Hepatocyte (in vitro differentiated cells): ENCODE results near the gene LPAR1. TPM values are rescaled to one million over a fixed set of nuclear protein-coding genes. Genes with fewer than 3 reads are reported as not detected.
A peak's percentile ranks its signal among the peaks of the same experiment; 100 is the strongest.

ENCODE experiments used
- DNase-seq: peaks from one replicate; pipeline ENCODE4 v3.0.0-alpha.2; 2016; ENCODE audit warnings: low spot score
- H2AFZ ChIP-seq: fragments of 200-600 bp; sonication (generic); 2 replicates; pipeline ENCODE4 v1.6.0; 2016; ENCODE audit warnings: antibody characterized with exemption, mild to moderate bottlenecking
- H3K27ac ChIP-seq: fragments of 200-600 bp; sonication (generic); 2 replicates; pipeline ENCODE4 v1.5.1; 2016; ENCODE audit warnings: mild to moderate bottlenecking
- H3K27me3 ChIP-seq: fragments of 200-600 bp; sonication (generic); 2 replicates; pipeline ENCODE4 v1.6.1; 2016
- H3K36me3 ChIP-seq: fragments of 200-600 bp; sonication (generic); replicated peaks from 2 replicates; pipeline ENCODE4 v1.5.1; 2016; ENCODE audit warnings: low read depth; ENCODE audit not compliant: insufficient read depth
- H3K4me1 ChIP-seq: fragments of 200-600 bp; sonication (generic); 2 replicates; pipeline ENCODE4 v1.5.1; 2016; ENCODE audit warnings: mild to moderate bottlenecking, moderate library complexity; ENCODE audit not compliant: insufficient read depth
- H3K4me2 ChIP-seq: fragments of 200-600 bp; sonication (generic); 2 replicates; pipeline ENCODE4 v1.6.0; 2016
- H3K4me3 ChIP-seq: fragments of 200-600 bp; sonication (generic); 2 replicates; pipeline ENCODE4 v1.5.1; 2016; ENCODE audit warnings: mild to moderate bottlenecking
- H3K79me2 ChIP-seq: fragments of 200-600 bp; sonication (generic); 2 replicates; pipeline ENCODE4 v1.6.0; 2017; ENCODE audit warnings: mild to moderate bottlenecking
- H3K9me2 ChIP-seq: fragments of 200-600 bp; sonication (generic); replicated peaks from 2 replicates; pipeline ENCODE4 v1.6.0; 2017; ENCODE audit warnings: mild to moderate bottlenecking; ENCODE audit not compliant: insufficient read depth
- H3K9me3 ChIP-seq: fragments of 200-600 bp; sonication (generic); 2 replicates; pipeline ENCODE4 v1.5.1; 2016; ENCODE audit warnings: low read depth, mild to moderate bottlenecking
- H4K20me1 ChIP-seq: fragments of 200-600 bp; sonication (generic); 2 replicates; pipeline ENCODE4 v1.6.0; 2016; ENCODE audit warnings: mild to moderate bottlenecking; ENCODE audit not compliant: insufficient read depth, poor library complexity, severe bottlenecking
- EZH2 ChIP-seq: fragments of 200-600 bp; sonication (generic); IDR thresholded peaks from 2 replicates; pipeline ENCODE4 v1.6.1; 2016; ENCODE audit warnings: antibody characterized with exemption, mild to moderate bottlenecking, borderline replicate concordance
- EZH2phosphoT487 ChIP-seq: fragments of 200-600 bp; sonication (generic); IDR thresholded peaks from one replicate; pipeline ENCODE4 v1.6.1; 2018; ENCODE audit warnings: antibody characterized with exemption, mild to moderate bottlenecking, low read depth, moderate library complexity; ENCODE audit not compliant: unreplicated experiment, severe bottlenecking
- WGBS: methylation state at CpG from one replicate; pipeline ENCODE4 v1.1.6; 2016; ENCODE audit warnings: low lambda C conversion rate; ENCODE audit errors: missing lambda C conversion rate; 5-methylcytosine and 5-hydroxymethylcytosine counted together
- polyA plus RNA-seq: library from polyadenylated mRNA; unstranded; fragments of >200 nt; fragmentation: Nextera tagmentation; extraction: Ambion mirVana; gene quantifications from 2 replicates; pipeline ENCODE4 v1.2.1, GENCODE V29; 2016
- total RNA-seq: library from RNA; depleted of rRNA; stranded (reverse); fragments of >200 nt; gene quantifications from 2 replicates; pipeline ENCODE4 v1.2.3, GENCODE V29; 2014
- TF ChIP-seq, protein P1 (sequence below): fragments of 200-600 bp; sonication (generic); IDR thresholded peaks from 2 replicates; pipeline ENCODE4 v1.5.1; 2016; ENCODE audit warnings: antibody characterized with exemption, mild to moderate bottlenecking; ENCODE audit not compliant: poor library complexity

The LPAR1 gene
- total and polyA plus RNA-seq, 2 experiments from 2014 or later: 20.2 to 36.8 TPM

DNA sequence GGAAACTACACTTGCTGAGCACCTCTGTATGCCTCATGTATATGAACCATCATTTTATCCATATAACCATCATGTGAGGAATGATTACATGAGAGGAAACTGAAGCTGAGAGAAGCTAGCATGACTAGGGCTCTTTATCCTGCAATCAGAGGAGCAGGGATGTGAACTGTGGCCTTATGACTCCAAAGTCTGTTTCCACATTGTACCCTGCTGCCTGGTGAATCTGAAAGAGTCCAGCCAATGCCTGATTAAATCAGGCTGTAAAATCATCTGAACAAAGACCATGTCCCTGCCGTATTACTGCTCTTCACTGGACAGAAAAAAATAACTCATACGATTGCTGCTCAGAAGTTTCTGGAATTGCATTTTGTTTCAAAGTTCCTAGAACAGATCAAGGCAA lies 67.0 kb downstream of the LPAR1 start:
- Histone ChIP-seq H4K20me1 (no peaks in the 10 kb centered on the region), H3K9me2 (no peaks in the 10 kb centered on the region), H3K27me3 (no peaks in the 10 kb centered on the region), H3K79me2 (peaks cover 19% of the 10 kb centered on the region), H3K4me3 (no peak overlapping the region), H3K4me2 (peak overlapping the region; percentile 2), H3K27ac (peak overlapping the region; percentile 66), H3K9me3 (no peaks in the 10 kb centered on the region), H3K36me3 (no peaks in the 10 kb centered on the region), H2AFZ (no peak overlapping the region), H3K4me1 (peaks cover 11% of the 10 kb centered on the region)
- TF ChIP-seq EZH2 (no peak), EZH2phosphoT487 (no peak)
- TF ChIP-seq, protein P1, sequence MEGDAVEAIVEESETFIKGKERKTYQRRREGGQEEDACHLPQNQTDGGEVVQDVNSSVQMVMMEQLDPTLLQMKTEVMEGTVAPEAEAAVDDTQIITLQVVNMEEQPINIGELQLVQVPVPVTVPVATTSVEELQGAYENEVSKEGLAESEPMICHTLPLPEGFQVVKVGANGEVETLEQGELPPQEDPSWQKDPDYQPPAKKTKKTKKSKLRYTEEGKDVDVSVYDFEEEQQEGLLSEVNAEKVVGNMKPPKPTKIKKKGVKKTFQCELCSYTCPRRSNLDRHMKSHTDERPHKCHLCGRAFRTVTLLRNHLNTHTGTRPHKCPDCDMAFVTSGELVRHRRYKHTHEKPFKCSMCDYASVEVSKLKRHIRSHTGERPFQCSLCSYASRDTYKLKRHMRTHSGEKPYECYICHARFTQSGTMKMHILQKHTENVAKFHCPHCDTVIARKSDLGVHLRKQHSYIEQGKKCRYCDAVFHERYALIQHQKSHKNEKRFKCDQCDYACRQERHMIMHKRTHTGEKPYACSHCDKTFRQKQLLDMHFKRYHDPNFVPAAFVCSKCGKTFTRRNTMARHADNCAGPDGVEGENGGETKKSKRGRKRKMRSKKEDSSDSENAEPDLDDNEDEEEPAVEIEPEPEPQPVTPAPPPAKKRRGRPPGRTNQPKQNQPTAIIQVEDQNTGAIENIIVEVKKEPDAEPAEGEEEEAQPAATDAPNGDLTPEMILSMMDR: no peak
- WGBS: 59% methylated on average over 2 of the region's 2 CpGs
- peak; percentile 44 for DNase-seq

- 54% methylated on average over 4 of the region's 4 CpGs for WGBS
- peak; percentile 54 for DNase-seq
- Histone ChIP-seq H3K9me2 (no peaks in the 10 kb centered on the region), H3K9me3 (no peaks in the 10 kb centered on the region), H3K79me2 (peaks cover 12% of the 10 kb centered on the region), H4K20me1 (no peaks in the 10 kb centered on the region), H3K4me3 (no peak overlapping the region), H3K4me1 (peaks cover 8% of the 10 kb centered on the region), H3K4me2 (peak overlapping the region; percentile 8), H3K27ac (peak overlapping the region; percentile 45), H3K27me3 (no peaks in the 10 kb centered on the region), H2AFZ (no peak overlapping the region), H3K36me3 (no peaks in the 10 kb centered on the region)
- TF ChIP-seq, protein P1: no peak
- TF ChIP-seq EZH2phosphoT487 (no peak), EZH2 (no peak)
These were observed 68.3 kb downstream of the LPAR1 start for GRCh38 chr9:110969971-110970386.

- H3K27me3 ChIP-seq: no peaks in the 10 kb centered on the region
- TF ChIP-seq EZH2: no peak
- TF ChIP-seq EZH2phosphoT487: no peak
- H3K4me3 ChIP-seq: no peak overlapping the region
- no peak overlapping the region for H2AFZ ChIP-seq
- WGBS: 94% methylated on average over 4 of the region's 4 CpGs
- no peak for DNase-seq
- no peak overlapping the region for H3K4me2 ChIP-seq
- peaks cover 3% of the 10 kb centered on the region for H3K79me2 ChIP-seq
- H4K20me1 ChIP-seq: no peaks in the 10 kb centered on the region
- H3K36me3 ChIP-seq: no peaks in the 10 kb centered on the region
- H3K9me2 ChIP-seq: no peaks in the 10 kb centered on the region
- peaks cover 8% of the 10 kb centered on the region for H3K4me1 ChIP-seq
- no peaks in the 10 kb centered on the region for H3K9me3 ChIP-seq
- no peak overlapping the region for H3K27ac ChIP-seq
These were observed 70.2 kb downstream of the LPAR1 start for GRCh38 chr9:110968096-110968495.

GRCh38 chr9:110967196-110967595 lies 71.1 kb downstream of the LPAR1 start:
- no peaks in the 10 kb centered on the region for H4K20me1 ChIP-seq
- peaks cover 8% of the 10 kb centered on the region for H3K4me1 ChIP-seq
- no peaks in the 10 kb centered on the region for H3K27me3 ChIP-seq
- DNase-seq: no peak
- H3K9me3 ChIP-seq: no peaks in the 10 kb centered on the region
- H3K4me3 ChIP-seq: no peak overlapping the region
- H2AFZ ChIP-seq: no peak overlapping the region
- TF ChIP-seq EZH2: no peak
- TF ChIP-seq, protein P1: no peak
- no peak for TF ChIP-seq EZH2phosphoT487
- H3K9me2 ChIP-seq: no peaks in the 10 kb centered on the region
- 91% methylated on average over 2 of the region's 2 CpGs for WGBS
- H3K27ac ChIP-seq: no peak overlapping the region
- H3K79me2 ChIP-seq: peaks cover 3% of the 10 kb centered on the region
- H3K4me2 ChIP-seq: no peak overlapping the region
- no peaks in the 10 kb centered on the region for H3K36me3 ChIP-seq
